B cell (primary cell): ENCODE data around the gene MCRIP2.

Experiments used
- EZH2 ChIP-seq: IDR thresholded peaks from 2 replicates; pipeline ENCODE4 v1.6.1; 2012; ENCODE audit warnings: borderline replicate concordance, low read depth, mild to moderate bottlenecking, moderate library complexity, low read length; ENCODE audit not compliant: insufficient read depth, poor library complexity, severe bottlenecking
- TF ChIP-seq, protein P1 (sequence below): fragments of 200-600 bp; IDR thresholded peaks from one replicate; pipeline ENCODE4 v1.8.0; 2022; ENCODE audit warnings: antibody characterized with exemption, mild to moderate bottlenecking

DNA sequence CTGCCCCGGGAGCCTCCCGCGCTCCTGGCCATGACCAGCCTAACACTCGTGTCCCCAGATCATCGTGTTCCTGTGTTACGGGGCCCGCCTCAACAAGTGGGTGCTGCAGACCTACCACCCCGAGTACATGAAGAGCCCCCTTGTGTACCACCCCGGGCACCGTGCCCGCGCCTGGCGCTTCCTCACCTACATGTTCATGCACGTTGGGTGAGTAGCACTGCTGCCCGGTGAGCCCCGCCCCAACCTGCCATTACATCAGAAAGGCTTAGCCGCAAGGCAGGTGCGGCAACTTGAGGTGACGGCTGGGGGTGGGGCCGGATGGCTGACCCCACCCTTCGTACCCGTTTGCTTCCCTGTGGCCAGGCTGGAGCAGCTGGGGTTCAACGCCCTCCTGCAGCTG, 35.3 kb downstream of the MCRIP2 start:
- TF ChIP-seq, protein P1, sequence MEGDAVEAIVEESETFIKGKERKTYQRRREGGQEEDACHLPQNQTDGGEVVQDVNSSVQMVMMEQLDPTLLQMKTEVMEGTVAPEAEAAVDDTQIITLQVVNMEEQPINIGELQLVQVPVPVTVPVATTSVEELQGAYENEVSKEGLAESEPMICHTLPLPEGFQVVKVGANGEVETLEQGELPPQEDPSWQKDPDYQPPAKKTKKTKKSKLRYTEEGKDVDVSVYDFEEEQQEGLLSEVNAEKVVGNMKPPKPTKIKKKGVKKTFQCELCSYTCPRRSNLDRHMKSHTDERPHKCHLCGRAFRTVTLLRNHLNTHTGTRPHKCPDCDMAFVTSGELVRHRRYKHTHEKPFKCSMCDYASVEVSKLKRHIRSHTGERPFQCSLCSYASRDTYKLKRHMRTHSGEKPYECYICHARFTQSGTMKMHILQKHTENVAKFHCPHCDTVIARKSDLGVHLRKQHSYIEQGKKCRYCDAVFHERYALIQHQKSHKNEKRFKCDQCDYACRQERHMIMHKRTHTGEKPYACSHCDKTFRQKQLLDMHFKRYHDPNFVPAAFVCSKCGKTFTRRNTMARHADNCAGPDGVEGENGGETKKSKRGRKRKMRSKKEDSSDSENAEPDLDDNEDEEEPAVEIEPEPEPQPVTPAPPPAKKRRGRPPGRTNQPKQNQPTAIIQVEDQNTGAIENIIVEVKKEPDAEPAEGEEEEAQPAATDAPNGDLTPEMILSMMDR, result no peak
- TF ChIP-seq EZH2, result no peak
